ENCODE data around the gene POLR2H. TPM values are rescaled to one million over a fixed set of nuclear protein-coding genes. Genes with fewer than 3 reads are reported as not detected.

Gene POLR2H
- total RNA-seq, 4 donors from 2014 or later: 58.1 to 113 (median 85.6) TPM

- Histone ChIP-seq H3K36me3 (no peaks in the 10 kb centered on the region), H3K4me1 (no peaks in the 10 kb centered on the region), H3K27ac (no peak overlapping the region), H3K9me3 (no peaks in the 10 kb centered on the region), H3K27me3 (no peaks in the 10 kb centered on the region), H3K4me3 (replicated peaks in 1 of 3) (no peak overlapping the region)
- WGBS, 2 donors: 76 to 79% methylated on average over 7 to 8 of the region's 8 CpGs
- TF ChIP-seq CTCF (IDR thresholded peaks at IDR 0.05) (no peak), POLR2A (IDR thresholded peaks at IDR 0.05) (no peak)
- intact Hi-C loops (cut with DNase I): no loop called here
- DNase-seq: no peak
Observed at GRCh38 chr3:184388164-184388935, 26.8 kb downstream of the POLR2H start.

GRCh38 chr3:184388936-184389230, 27.4 kb downstream of the POLR2H start:
- Histone ChIP-seq H3K4me1 (no peaks in the 10 kb centered on the region), H3K9me3 (no peaks in the 10 kb centered on the region), H3K4me3 (replicated peaks in 1 of 3) (no peak overlapping the region), H3K36me3 (no peaks in the 10 kb centered on the region), H3K27me3 (no peaks in the 10 kb centered on the region), H3K27ac (no peak overlapping the region)
- no peak for TF ChIP-seq CTCF (IDR thresholded peaks at IDR 0.05)
- TF ChIP-seq POLR2A (IDR thresholded peaks at IDR 0.05): no peak
- WGBS, 2 donors: 79 to 80% methylated on average over 5 to 8 of the region's 8 CpGs
- no peak for DNase-seq
- intact Hi-C loops (cut with DNase I): no loop called here

- 64 to 65% methylated on average over 5 of the region's 5 CpGs for WGBS, 2 donors
- no peaks in the 10 kb centered on the region for H3K9me3 ChIP-seq
- intact Hi-C loops (cut with DNase I): no loop called here
- H3K27ac ChIP-seq: no peak overlapping the region
- H3K4me1 ChIP-seq: no peaks in the 10 kb centered on the region
- no peak for TF ChIP-seq CTCF (IDR thresholded peaks at IDR 0.05)
- TF ChIP-seq POLR2A (IDR thresholded peaks at IDR 0.05): no peak
- no peaks in the 10 kb centered on the region for H3K36me3 ChIP-seq
- DNase-seq: no peak
- no peak overlapping the region for H3K4me3 ChIP-seq (replicated peaks in 1 of 3)
- no peaks in the 10 kb centered on the region for H3K27me3 ChIP-seq
Observed at GRCh38 chr3:184389384-184389783, 27.9 kb downstream of the POLR2H start.

GRCh38 chr3:184389935-184390528, 28.5 kb downstream of the POLR2H start:
- H3K9me3 ChIP-seq: no peaks in the 10 kb centered on the region
- no peak for DNase-seq
- H3K36me3 ChIP-seq: no peaks in the 10 kb centered on the region
- no peaks in the 10 kb centered on the region for H3K27me3 ChIP-seq
- WGBS, 2 donors: 90 to 92% methylated on average over 5 of the region's 5 CpGs
- no peaks in the 10 kb centered on the region for H3K4me1 ChIP-seq
- H3K4me3 ChIP-seq (replicated peaks in 1 of 3): no peak overlapping the region
- intact Hi-C loops (cut with DNase I): no loop called here
- no peak overlapping the region for H3K27ac ChIP-seq
- TF ChIP-seq CTCF (IDR thresholded peaks at IDR 0.05): no peak

- no peaks in the 10 kb centered on the region for H3K27me3 ChIP-seq
- H3K9me3 ChIP-seq: no peaks in the 10 kb centered on the region
- DNase-seq: no peak
- H3K4me3 ChIP-seq (replicated peaks in 1 of 3): no peak overlapping the region
- WGBS, 2 donors: 73 to 84% methylated on average over 3 of the region's 3 CpGs
- TF ChIP-seq POLR2A (IDR thresholded peaks at IDR 0.05) (no peak), CTCF (IDR thresholded peaks at IDR 0.05) (no peak)
- H3K27ac ChIP-seq: no peak overlapping the region
- H3K4me1 ChIP-seq: no peaks in the 10 kb centered on the region
- H3K36me3 ChIP-seq: no peaks in the 10 kb centered on the region
- intact Hi-C loops (cut with DNase I): no loop called here
Observed at GRCh38 chr3:184391266-184391665, 29.8 kb downstream of the POLR2H start.

Measured in thyroid gland (tissue), 4 donors.